SK-MEL-5 (cell line): Measurements from ENCODE around the gene GNAT3. TPM values are rescaled to one million over a fixed set of nuclear protein-coding genes. Genes with fewer than 3 reads are reported as not detected.

Experiments
- DNase-seq: peaks from one replicate; pipeline ENCODE4 v3.0.0-alpha.2; 2016; ENCODE audit warnings: low read depth, low spot score
- in situ Hi-C: cut with HindIII; loops from 2 replicates; pipeline ENCODE4 v1.10.0; 2016; ENCODE audit warnings: low sequenced_read_pairs, high pct_unique_total_duplicates, low pct_unique_long_range_greater_than_20kb
- total RNA-seq: library from RNA; depleted of rRNA; stranded (reverse); fragments of >200 nt; shearing (Covaris generic); gene quantifications from 2 replicates; pipeline ENCODE4 v1.2.3, GENCODE V29; 2014; rRNA removed

The GNAT3 gene
- total RNA-seq, 1 experiment from 2014 or later: not detected

GRCh38 chr7:80410081-80410480 is 101.8 kb downstream of the GNAT3 start:
- DNase-seq: no peak
- in situ Hi-C loops: no loop called here

Other genes starting within 250 kb of the GNAT3 start
- 35.2 and 45.5 TPM in 2 replicates for gene CD36, start 126.6 kb upstream of the GNAT3 start, total RNA-seq